DND-41 (cell line): ENCODE data around the gene CDK19.

Experiments used
- ATAC-seq: fragments of 200-7000 bp; cut with Tn5 transposase; 3 replicates; pipeline ENCODE4 v1.9.1; 2021; ENCODE audit warnings: low read depth; ENCODE audit not compliant: insufficient read depth
- DNase-seq: peaks from one replicate; pipeline ENCODE4 v3.0.0-alpha.2; 2020
- H2AFZ ChIP-seq: 2 replicates; pipeline ENCODE4 v1.6.0; 2012; ENCODE audit warnings: low read depth, low read length
- H3K27ac ChIP-seq: 2 replicates; pipeline ENCODE4 v1.5.1; 2012; ENCODE audit warnings: low read length, inconsistent platforms
- H3K27me3 ChIP-seq: fragments of 200-600 bp; sonication (generic); 2 replicates; pipeline ENCODE4 v1.6.0; 2012; ENCODE audit warnings: low read length, mild to moderate bottlenecking, inconsistent platforms; ENCODE audit not compliant: insufficient read depth, poor library complexity
- H3K36me3 ChIP-seq: 2 replicates; pipeline ENCODE4 v1.5.1; 2012; ENCODE audit warnings: low read length, inconsistent platforms; ENCODE audit not compliant: insufficient read depth
- H3K4me1 ChIP-seq: 2 replicates; pipeline ENCODE4 v1.5.1; 2012; ENCODE audit warnings: mild to moderate bottlenecking, low read length; ENCODE audit not compliant: insufficient read depth
- H3K4me2 ChIP-seq: 2 replicates; pipeline ENCODE4 v1.6.0; 2012; ENCODE audit warnings: mild to moderate bottlenecking, moderate library complexity, low read length, inconsistent platforms; ENCODE audit not compliant: insufficient read depth
- H3K4me3 ChIP-seq, 2 experiments: fragments of 200-600 bp in 1 of 2; shearing (Covaris generic) in 1 of 2; 2 replicates each; pipeline ENCODE4 v1.5.1; 2012 to 2016; ENCODE audit warnings: inconsistent platforms in 2 of 2, low read length in 2 of 2, mild to moderate bottlenecking in 2 of 2, low read depth in 1 of 2, moderate library complexity in 1 of 2
- H3K79me2 ChIP-seq: 2 replicates; pipeline ENCODE4 v1.6.0; 2012; ENCODE audit warnings: low read length, inconsistent platforms; ENCODE audit not compliant: insufficient read depth
- H3K9ac ChIP-seq: 2 replicates; pipeline ENCODE4 v1.6.0; 2012; ENCODE audit warnings: low read depth, mild to moderate bottlenecking, inconsistent platforms, low read length, moderate library complexity
- H3K9me3 ChIP-seq: 2 replicates; pipeline ENCODE4 v1.5.1; 2012; ENCODE audit warnings: low read length, moderate library complexity, mild to moderate bottlenecking, inconsistent platforms; ENCODE audit not compliant: insufficient read depth, severe bottlenecking
- H4K20me1 ChIP-seq: 2 replicates; pipeline ENCODE4 v1.6.0; 2012; ENCODE audit warnings: low read length; ENCODE audit not compliant: insufficient read depth
- EZH2 ChIP-seq: IDR thresholded peaks from 3 replicates; pipeline ENCODE4 v1.6.1; 2012; ENCODE audit warnings: borderline replicate concordance, low read depth, mild to moderate bottlenecking, moderate library complexity, low read length, inconsistent platforms; ENCODE audit not compliant: severe bottlenecking
- TF ChIP-seq, protein P1 (sequence below): IDR thresholded peaks from 2 replicates; pipeline ENCODE4 v1.5.1; 2012; ENCODE audit warnings: borderline replicate concordance, low read length, moderate library complexity, mild to moderate bottlenecking; ENCODE audit not compliant: poor library complexity, severe bottlenecking; ENCODE audit errors: extremely low read depth

Gene CDK19

GRCh38 chr6:110786271-110786670 is 29.0 kb downstream of the CDK19 start:
- H3K9me3 ChIP-seq: peaks cover 5% of the 10 kb centered on the region
- no peak overlapping the region for H3K27ac ChIP-seq
- TF ChIP-seq, protein P1, sequence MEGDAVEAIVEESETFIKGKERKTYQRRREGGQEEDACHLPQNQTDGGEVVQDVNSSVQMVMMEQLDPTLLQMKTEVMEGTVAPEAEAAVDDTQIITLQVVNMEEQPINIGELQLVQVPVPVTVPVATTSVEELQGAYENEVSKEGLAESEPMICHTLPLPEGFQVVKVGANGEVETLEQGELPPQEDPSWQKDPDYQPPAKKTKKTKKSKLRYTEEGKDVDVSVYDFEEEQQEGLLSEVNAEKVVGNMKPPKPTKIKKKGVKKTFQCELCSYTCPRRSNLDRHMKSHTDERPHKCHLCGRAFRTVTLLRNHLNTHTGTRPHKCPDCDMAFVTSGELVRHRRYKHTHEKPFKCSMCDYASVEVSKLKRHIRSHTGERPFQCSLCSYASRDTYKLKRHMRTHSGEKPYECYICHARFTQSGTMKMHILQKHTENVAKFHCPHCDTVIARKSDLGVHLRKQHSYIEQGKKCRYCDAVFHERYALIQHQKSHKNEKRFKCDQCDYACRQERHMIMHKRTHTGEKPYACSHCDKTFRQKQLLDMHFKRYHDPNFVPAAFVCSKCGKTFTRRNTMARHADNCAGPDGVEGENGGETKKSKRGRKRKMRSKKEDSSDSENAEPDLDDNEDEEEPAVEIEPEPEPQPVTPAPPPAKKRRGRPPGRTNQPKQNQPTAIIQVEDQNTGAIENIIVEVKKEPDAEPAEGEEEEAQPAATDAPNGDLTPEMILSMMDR: no peak
- H4K20me1 ChIP-seq: no peaks in the 10 kb centered on the region; the same call in 1 of the 2 replicates
- H3K9ac ChIP-seq: no peak overlapping the region
- H3K4me2 ChIP-seq: no peak overlapping the region
- no peak for ATAC-seq
- H3K27me3 ChIP-seq: no peaks in the 10 kb centered on the region
- peaks cover 13% of the 10 kb centered on the region for H3K79me2 ChIP-seq
- no peak overlapping the region for H2AFZ ChIP-seq
- H3K36me3 ChIP-seq: peaks cover 4% of the 10 kb centered on the region; the same call in 1 of the 2 replicates
- no peak overlapping the region for H3K4me3 ChIP-seq
- no peak for DNase-seq
- no peaks in the 10 kb centered on the region for H3K4me1 ChIP-seq

DNA sequence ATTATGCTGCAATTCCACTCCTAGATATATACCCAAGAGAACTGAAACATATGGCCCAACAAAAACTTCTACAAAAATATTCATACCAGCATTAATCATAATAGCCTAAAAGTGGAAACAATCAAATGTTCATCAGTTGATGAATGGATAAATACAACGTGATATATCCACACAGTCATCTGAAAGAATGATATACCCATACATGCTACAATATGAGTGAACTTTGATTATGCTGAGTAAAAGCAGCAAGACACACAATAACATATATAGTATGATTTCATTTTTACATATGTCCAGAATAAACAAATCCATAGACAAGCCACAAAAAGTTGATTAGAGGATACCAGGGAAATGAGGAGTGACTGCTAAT is 30.7 kb downstream of the CDK19 start:
- peaks cover 13% of the 10 kb centered on the region for H3K79me2 ChIP-seq
- H3K4me3 ChIP-seq: no peak overlapping the region
- H3K4me1 ChIP-seq: no peaks in the 10 kb centered on the region
- no peak overlapping the region for H3K27ac ChIP-seq
- DNase-seq (no peak), ATAC-seq (no peak)
- H3K27me3 ChIP-seq: no peaks in the 10 kb centered on the region
- no peaks in the 10 kb centered on the region; the same call in 1 of the 2 replicates for H4K20me1 ChIP-seq
- TF ChIP-seq, protein P1: no peak
- no peak for TF ChIP-seq EZH2
- H3K9me3 ChIP-seq: peaks cover 5% of the 10 kb centered on the region
- H2AFZ ChIP-seq: no peak overlapping the region
- H3K9ac ChIP-seq: no peak overlapping the region
- H3K4me2 ChIP-seq: no peak overlapping the region
- H3K36me3 ChIP-seq: peaks cover 4% of the 10 kb centered on the region; the same call in 1 of the 2 replicates

DNA sequence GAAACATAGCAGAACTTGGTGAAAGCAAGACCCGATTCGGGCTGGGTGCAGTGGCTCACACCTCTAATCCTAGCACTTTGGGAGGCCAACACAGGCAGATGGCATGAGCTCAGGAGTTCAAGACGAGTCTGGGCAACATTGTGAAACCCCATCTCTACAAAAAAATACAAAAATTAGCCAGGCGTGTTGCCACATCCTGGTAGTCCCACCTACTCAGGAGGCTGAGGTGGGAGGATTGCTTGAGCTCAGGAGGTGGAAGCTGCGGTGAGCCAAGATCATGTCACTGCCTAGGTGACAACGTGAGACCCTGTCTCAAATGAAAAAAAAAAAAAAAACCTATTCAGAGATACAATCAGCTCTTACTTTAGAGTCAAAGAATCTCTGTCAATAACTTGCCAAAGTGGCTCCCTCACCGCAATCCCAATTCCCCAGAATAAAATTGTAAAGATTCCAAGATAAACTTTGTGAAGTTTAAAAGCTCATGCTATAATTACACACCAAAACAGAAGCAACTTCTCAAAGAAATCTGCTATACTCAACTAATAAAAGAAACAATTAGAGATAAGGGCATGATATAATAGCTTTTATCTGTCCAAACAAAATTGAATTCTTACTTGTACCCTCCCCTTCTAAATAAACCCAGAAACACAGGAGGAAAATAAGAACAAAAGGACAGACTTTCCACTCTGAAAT is 33.6 kb downstream of the CDK19 start:
- H3K9me3 ChIP-seq: no peaks in the 10 kb centered on the region
- peaks cover 6% of the 10 kb centered on the region; the same call in 1 of the 2 replicates for H4K20me1 ChIP-seq
- no peak overlapping the region for H3K27ac ChIP-seq
- no peak overlapping the region for H3K9ac ChIP-seq
- no peak overlapping the region for H3K4me2 ChIP-seq
- ATAC-seq (no peak), DNase-seq (no peak)
- TF ChIP-seq, protein P1: no peak
- no peak for TF ChIP-seq EZH2
- no peaks in the 10 kb centered on the region for H3K36me3 ChIP-seq
- H3K4me1 ChIP-seq: no peaks in the 10 kb centered on the region
- H3K27me3 ChIP-seq: no peaks in the 10 kb centered on the region
- H3K79me2 ChIP-seq: peaks cover 21% of the 10 kb centered on the region
- H3K4me3 ChIP-seq: no peak overlapping the region
- H2AFZ ChIP-seq: no peak overlapping the region
